Osteoblast (primary cell): ENCODE results near the gene ELOVL2. TPM values are rescaled to one million over a fixed set of nuclear protein-coding genes. Genes with fewer than 3 reads are reported as not detected.

Source experiments
- DNase-seq: peaks from one replicate; pipeline ENCODE4 v3.0.0; 2011; ENCODE audit warnings: low spot score, mixed read lengths; ENCODE audit not compliant: insufficient read length; ENCODE audit errors: missing footprints
- H2AFZ ChIP-seq: 2 replicates; pipeline ENCODE4 v1.6.0; 2011; ENCODE audit warnings: mild to moderate bottlenecking, low read length
- H3K27ac ChIP-seq: 2 replicates; pipeline ENCODE4 v1.5.1; 2011; ENCODE audit warnings: mild to moderate bottlenecking, low read depth, low read length, moderate library complexity
- H3K27me3 ChIP-seq: 2 replicates; pipeline ENCODE4 v1.6.0; 2012; ENCODE audit warnings: mild to moderate bottlenecking, control low read depth, inconsistent platforms, low read length, moderate library complexity; ENCODE audit not compliant: insufficient read depth
- H3K36me3 ChIP-seq: 2 replicates; pipeline ENCODE4 v1.5.1; 2011; ENCODE audit warnings: mild to moderate bottlenecking, low read length, control low read depth, moderate library complexity; ENCODE audit not compliant: insufficient read depth
- H3K4me1 ChIP-seq: 2 replicates; pipeline ENCODE4 v1.5.1; 2011; ENCODE audit warnings: mild to moderate bottlenecking, low read length, control low read depth, moderate library complexity; ENCODE audit not compliant: insufficient read depth
- H3K4me2 ChIP-seq: 2 replicates; pipeline ENCODE4 v1.6.0; 2011; ENCODE audit warnings: mild to moderate bottlenecking, low read length; ENCODE audit not compliant: insufficient read depth
- H3K4me3 ChIP-seq: fragments of 200-600 bp; sonication (generic); 3 replicates; pipeline ENCODE4 v1.5.1; 2012; ENCODE audit warnings: mild to moderate bottlenecking, low read length, inconsistent platforms; ENCODE audit not compliant: insufficient read depth
- H3K79me2 ChIP-seq: 2 replicates; pipeline ENCODE4 v1.6.0; 2012; ENCODE audit warnings: mild to moderate bottlenecking, low read length, control low read depth, inconsistent platforms; ENCODE audit not compliant: insufficient read depth
- H3K9me3 ChIP-seq: 2 replicates; pipeline ENCODE4 v1.5.1; 2011; ENCODE audit warnings: low read depth, low read length, control low read depth
- H4K20me1 ChIP-seq: 2 replicates; pipeline ENCODE4 v1.6.0; 2012; ENCODE audit warnings: mild to moderate bottlenecking, low read length, control low read depth; ENCODE audit not compliant: insufficient read depth
- total RNA-seq: library from RNA; depleted of rRNA; stranded (reverse); fragments of >200 nt; gene quantifications from 2 replicates; pipeline ENCODE4 v1.2.3, GENCODE V29; 2012
- TF ChIP-seq, protein P1 (sequence below): IDR thresholded peaks from 2 replicates; pipeline ENCODE4 v1.5.1; 2011; ENCODE audit warnings: mild to moderate bottlenecking, low read depth, low read length, moderate library complexity; ENCODE audit errors: extremely low read depth

ELOVL2 gene
- total RNA-seq, 1 donor, result under 0.01 TPM

DNA sequence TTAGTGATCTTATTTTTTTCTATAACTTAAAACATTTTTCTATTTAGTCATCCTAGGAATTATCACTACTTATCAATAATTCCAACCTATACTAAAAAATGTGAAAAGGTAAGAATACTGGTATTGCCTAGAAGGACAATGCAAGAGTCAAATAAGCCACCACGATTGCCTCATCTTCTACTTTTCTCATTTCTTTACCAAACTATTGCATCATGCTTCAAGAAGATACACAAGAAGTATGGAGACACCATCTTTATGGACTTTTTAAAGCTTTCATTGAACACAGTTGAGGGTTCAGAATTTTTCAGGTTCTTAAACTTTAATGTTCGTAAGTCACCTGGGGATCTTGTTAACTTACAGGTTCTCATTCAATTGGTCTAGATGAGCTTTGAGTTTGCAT, 25.9 kb downstream of the ELOVL2 start:
- no peaks in the 10 kb centered on the region for H4K20me1 ChIP-seq
- TF ChIP-seq, protein P1, sequence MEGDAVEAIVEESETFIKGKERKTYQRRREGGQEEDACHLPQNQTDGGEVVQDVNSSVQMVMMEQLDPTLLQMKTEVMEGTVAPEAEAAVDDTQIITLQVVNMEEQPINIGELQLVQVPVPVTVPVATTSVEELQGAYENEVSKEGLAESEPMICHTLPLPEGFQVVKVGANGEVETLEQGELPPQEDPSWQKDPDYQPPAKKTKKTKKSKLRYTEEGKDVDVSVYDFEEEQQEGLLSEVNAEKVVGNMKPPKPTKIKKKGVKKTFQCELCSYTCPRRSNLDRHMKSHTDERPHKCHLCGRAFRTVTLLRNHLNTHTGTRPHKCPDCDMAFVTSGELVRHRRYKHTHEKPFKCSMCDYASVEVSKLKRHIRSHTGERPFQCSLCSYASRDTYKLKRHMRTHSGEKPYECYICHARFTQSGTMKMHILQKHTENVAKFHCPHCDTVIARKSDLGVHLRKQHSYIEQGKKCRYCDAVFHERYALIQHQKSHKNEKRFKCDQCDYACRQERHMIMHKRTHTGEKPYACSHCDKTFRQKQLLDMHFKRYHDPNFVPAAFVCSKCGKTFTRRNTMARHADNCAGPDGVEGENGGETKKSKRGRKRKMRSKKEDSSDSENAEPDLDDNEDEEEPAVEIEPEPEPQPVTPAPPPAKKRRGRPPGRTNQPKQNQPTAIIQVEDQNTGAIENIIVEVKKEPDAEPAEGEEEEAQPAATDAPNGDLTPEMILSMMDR, result no peak
- no peak overlapping the region for H2AFZ ChIP-seq
- H3K9me3 ChIP-seq, result no peaks in the 10 kb centered on the region
- H3K4me3 ChIP-seq, result no peak overlapping the region
- peaks cover 21% of the 10 kb centered on the region for H3K27me3 ChIP-seq
- H3K4me1 ChIP-seq, result no peaks in the 10 kb centered on the region
- no peak for DNase-seq
- no peaks in the 10 kb centered on the region for H3K79me2 ChIP-seq
- no peak overlapping the region for H3K27ac ChIP-seq
- H3K4me2 ChIP-seq, result no peak overlapping the region
- H3K36me3 ChIP-seq, result no peaks in the 10 kb centered on the region

DNA sequence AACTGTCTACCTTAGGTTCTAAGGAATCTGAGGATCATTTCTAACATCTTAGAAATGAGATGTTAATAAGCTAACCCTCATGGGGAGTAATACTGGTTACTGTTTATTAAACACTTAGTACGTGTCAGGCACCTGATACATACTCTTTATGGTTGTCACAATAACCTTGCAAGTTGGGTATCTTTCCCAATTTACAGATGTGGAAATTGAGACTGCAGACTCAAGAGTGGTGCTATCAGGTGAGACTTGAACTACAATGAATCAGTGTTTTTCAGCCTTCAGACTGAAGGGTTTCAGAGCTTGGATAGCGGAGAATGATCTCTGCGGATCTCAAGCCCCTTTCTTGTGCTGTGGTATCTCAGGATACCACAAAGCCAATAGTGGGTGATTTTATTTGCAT, 27.0 kb downstream of the ELOVL2 start:
- Histone ChIP-seq H3K27me3 (peaks cover 20% of the 10 kb centered on the region), H3K9me3 (no peaks in the 10 kb centered on the region), H4K20me1 (no peaks in the 10 kb centered on the region), H3K27ac (no peak overlapping the region), H2AFZ (no peak overlapping the region), H3K4me3 (no peak overlapping the region), H3K4me2 (no peak overlapping the region), H3K4me1 (no peaks in the 10 kb centered on the region), H3K36me3 (no peaks in the 10 kb centered on the region), H3K79me2 (no peaks in the 10 kb centered on the region)
- TF ChIP-seq, protein P1, result no peak
- DNase-seq, result no peak

DNA sequence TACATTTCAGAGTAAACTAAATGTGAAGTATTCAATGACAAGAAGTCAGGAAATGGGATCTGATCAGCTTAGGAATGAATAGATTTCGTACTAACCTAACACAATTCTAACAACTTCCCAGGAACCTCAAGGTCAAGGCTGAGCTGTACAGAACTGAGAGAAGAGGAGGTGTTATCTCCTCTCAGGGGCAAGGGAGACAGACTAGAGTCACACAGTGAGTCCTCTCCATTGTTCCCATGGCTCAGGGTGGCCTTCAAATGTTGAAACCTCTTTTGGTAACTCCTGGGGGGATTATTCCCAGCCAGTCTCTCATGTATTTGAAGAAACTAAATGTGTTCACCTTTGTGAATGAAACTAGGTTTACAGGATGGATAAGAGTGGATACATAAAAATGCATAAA, 27.7 kb downstream of the ELOVL2 start:
- TF ChIP-seq, protein P1, result no peak
- Histone ChIP-seq H3K36me3 (no peaks in the 10 kb centered on the region), H3K4me3 (no peak overlapping the region), H2AFZ (no peak overlapping the region), H3K27me3 (peaks cover 19% of the 10 kb centered on the region), H3K4me1 (no peaks in the 10 kb centered on the region), H4K20me1 (no peaks in the 10 kb centered on the region), H3K4me2 (no peak overlapping the region), H3K27ac (no peak overlapping the region), H3K9me3 (no peaks in the 10 kb centered on the region), H3K79me2 (no peaks in the 10 kb centered on the region)
- no peak for DNase-seq

DNA sequence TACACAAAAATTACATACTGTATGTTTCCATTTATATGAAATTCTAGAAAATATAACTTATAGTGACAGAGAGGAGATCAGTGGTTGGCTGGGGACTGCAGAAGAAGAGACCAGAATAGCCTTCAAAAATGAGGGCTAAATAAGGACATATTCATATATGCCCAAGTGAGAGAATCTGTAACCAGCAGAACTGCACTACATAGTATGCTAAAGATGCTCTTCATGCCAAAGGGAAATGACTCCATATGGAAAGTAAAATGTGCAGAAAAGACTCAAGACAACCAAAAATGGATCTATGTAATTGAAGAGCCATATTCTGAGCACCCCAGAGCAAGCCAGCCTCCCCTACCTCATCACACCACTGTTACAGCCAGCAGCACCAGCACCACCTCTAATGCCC, 29.0 kb downstream of the ELOVL2 start:
- H3K4me1 ChIP-seq, result no peaks in the 10 kb centered on the region
- H2AFZ ChIP-seq, result no peak overlapping the region
- H3K27ac ChIP-seq, result no peak overlapping the region
- no peak for DNase-seq
- no peaks in the 10 kb centered on the region for H3K9me3 ChIP-seq
- no peaks in the 10 kb centered on the region for H3K79me2 ChIP-seq
- H4K20me1 ChIP-seq, result no peaks in the 10 kb centered on the region
- H3K36me3 ChIP-seq, result no peaks in the 10 kb centered on the region
- TF ChIP-seq, protein P1, result no peak
- no peak overlapping the region for H3K4me3 ChIP-seq
- no peak overlapping the region for H3K4me2 ChIP-seq
- peaks cover 10% of the 10 kb centered on the region for H3K27me3 ChIP-seq
